ENCODE results near the gene TMEM14A.
"Not testable (repeated sequence)": the region's sequence is repeated elsewhere in the genome, so short reads cannot be mapped to it uniquely, and the experiment has no call there.

The TMEM14A gene

DNA sequence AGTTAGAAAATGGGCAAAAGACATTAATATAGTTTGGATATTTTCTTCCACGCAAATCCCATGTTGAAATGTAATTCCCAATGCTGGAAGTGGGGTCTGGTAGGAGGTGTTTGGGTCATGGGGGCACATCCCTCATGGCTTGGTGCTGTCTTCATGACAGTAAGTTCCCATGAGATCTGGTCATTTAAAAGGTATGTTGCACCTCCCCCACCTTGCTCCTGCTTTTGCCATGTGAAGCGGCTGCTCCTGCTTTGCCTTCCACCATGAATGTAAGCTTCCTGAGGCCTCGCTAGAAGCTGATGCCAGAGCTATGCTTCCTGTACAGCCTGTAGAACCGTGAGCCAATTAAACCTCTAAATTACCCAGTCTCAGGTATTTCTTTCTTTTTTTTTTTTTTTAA, 16.3 kb upstream of the TMEM14A start:
- Histone ChIP-seq H3K27me3 (ENCODE audit: control insufficient read depth, insufficient read depth, low read length) (no peaks in the 10 kb centered on the region), H3K9me3 (ENCODE audit: control insufficient read depth, insufficient read depth, low read length) (peaks cover 2% of the 10 kb centered on the region; the same call in 1 of the 2 replicates), H3K27ac (ENCODE audit: low read length) (no peak overlapping the region), H3K4me3 (ENCODE audit: low read length) (no peak overlapping the region), H3K36me3 (ENCODE audit: control insufficient read depth, insufficient read depth, low read length) (no peaks in the 10 kb centered on the region), H3K4me1 (ENCODE audit: control insufficient read depth, insufficient read depth, low read length) (no peaks in the 10 kb centered on the region)
- WGBS (ENCODE audit: insufficient coverage, insufficient read length), result no CpG with 5 or more reads among the region's 4 CpGs
- DNase-seq (ENCODE audit: low read depth, low spot score), result no peak

GRCh38 chr6:52655941-52656340, 15.0 kb upstream of the TMEM14A start:
- H3K4me1 ChIP-seq (ENCODE audit: control insufficient read depth, insufficient read depth, low read length); H3K27me3 ChIP-seq (ENCODE audit: control insufficient read depth, insufficient read depth, low read length); H3K27ac ChIP-seq (ENCODE audit: low read length); DNase-seq (ENCODE audit: low read depth, low spot score); H3K9me3 ChIP-seq (ENCODE audit: control insufficient read depth, insufficient read depth, low read length); H3K4me3 ChIP-seq (ENCODE audit: low read length); H3K36me3 ChIP-seq (ENCODE audit: control insufficient read depth, insufficient read depth, low read length): not testable (repeated sequence)
- no CpG with 5 or more reads among the region's 33 CpGs for whole genome bisulfite sequencing (ENCODE audit: insufficient coverage, insufficient read length)

DNA sequence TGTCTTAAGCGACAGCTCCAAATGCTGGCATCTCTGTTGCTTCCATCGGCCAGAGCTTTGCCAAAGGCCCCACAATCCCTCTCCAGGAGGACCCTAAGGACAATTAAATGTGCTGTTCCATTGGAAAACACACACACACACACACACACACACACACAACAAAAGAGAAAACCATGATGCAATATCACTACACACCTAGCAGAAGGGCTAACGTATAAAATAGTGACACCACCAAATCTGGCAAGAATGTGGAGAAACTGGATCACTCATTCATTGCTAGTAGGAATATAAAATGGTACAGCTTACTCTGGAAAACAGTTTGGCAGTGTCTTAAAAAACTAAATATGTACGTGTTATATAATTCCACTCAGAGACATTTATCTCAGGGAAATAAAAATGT, 13.0 kb upstream of the TMEM14A start:
- no CpG with 5 or more reads among the region's 4 CpGs for WGBS (ENCODE audit: insufficient coverage, insufficient read length)
- no peaks in the 10 kb centered on the region for H3K36me3 ChIP-seq (ENCODE audit: control insufficient read depth, insufficient read depth, low read length)
- DNase-seq (ENCODE audit: low read depth, low spot score), result no peak
- H3K4me3 ChIP-seq (ENCODE audit: low read length), result no peak overlapping the region
- no peak overlapping the region for H3K27ac ChIP-seq (ENCODE audit: low read length)
- no peaks in the 10 kb centered on the region for H3K27me3 ChIP-seq (ENCODE audit: control insufficient read depth, insufficient read depth, low read length)
- H3K4me1 ChIP-seq (ENCODE audit: control insufficient read depth, insufficient read depth, low read length), result no peaks in the 10 kb centered on the region
- H3K9me3 ChIP-seq (ENCODE audit: control insufficient read depth, insufficient read depth, low read length), result peaks cover 2% of the 10 kb centered on the region; the same call in 1 of the 2 replicates

GRCh38 chr6:52661551-52661950, 9.4 kb upstream of the TMEM14A start:
- Histone ChIP-seq H3K4me3 (ENCODE audit: low read length) (no peak overlapping the region), H3K36me3 (ENCODE audit: control insufficient read depth, insufficient read depth, low read length) (no peaks in the 10 kb centered on the region), H3K27ac (ENCODE audit: low read length) (no peak overlapping the region), H3K4me1 (ENCODE audit: control insufficient read depth, insufficient read depth, low read length) (0 out of 2 replicates have a peak, but pooled peaks cover 2% of the 10 kb centered on the region), H3K27me3 (ENCODE audit: control insufficient read depth, insufficient read depth, low read length) (peaks cover 3% of the 10 kb centered on the region; the same call in 1 of the 2 replicates), H3K9me3 (ENCODE audit: control insufficient read depth, insufficient read depth, low read length) (peaks cover 2% of the 10 kb centered on the region; the same call in 1 of the 2 replicates)
- WGBS (ENCODE audit: insufficient coverage, insufficient read length), result no CpG with 5 or more reads among the region's 3 CpGs
- DNase-seq (ENCODE audit: low read depth, low spot score), result no peak

GRCh38 chr6:52662031-52662430, 8.9 kb upstream of the TMEM14A start:
- Histone ChIP-seq H3K9me3 (ENCODE audit: control insufficient read depth, insufficient read depth, low read length) (peaks cover 2% of the 10 kb centered on the region; the same call in 1 of the 2 replicates), H3K4me3 (ENCODE audit: low read length) (no peak overlapping the region), H3K36me3 (ENCODE audit: control insufficient read depth, insufficient read depth, low read length) (no peaks in the 10 kb centered on the region), H3K4me1 (ENCODE audit: control insufficient read depth, insufficient read depth, low read length) (0 out of 2 replicates have a peak, but pooled peaks cover 2% of the 10 kb centered on the region), H3K27me3 (ENCODE audit: control insufficient read depth, insufficient read depth, low read length) (peaks cover 3% of the 10 kb centered on the region; the same call in 1 of the 2 replicates), H3K27ac (ENCODE audit: low read length) (no peak overlapping the region)
- WGBS (ENCODE audit: insufficient coverage, insufficient read length), result no CpG with 5 or more reads among the region's 2 CpGs
- DNase-seq (ENCODE audit: low read depth, low spot score), result no peak

GRCh38 chr6:52663120-52663935, 7.6 kb upstream of the TMEM14A start:
- H3K27me3 ChIP-seq (ENCODE audit: control insufficient read depth, insufficient read depth, low read length), result peaks cover 3% of the 10 kb centered on the region; the same call in 1 of the 2 replicates
- no peak overlapping the region; the same call in 1 of the 2 replicates for H3K4me3 ChIP-seq (ENCODE audit: low read length)
- H3K36me3 ChIP-seq (ENCODE audit: control insufficient read depth, insufficient read depth, low read length), result no peaks in the 10 kb centered on the region
- no CpG with 5 or more reads among the region's 12 CpGs for WGBS (ENCODE audit: insufficient coverage, insufficient read length)
- peak; percentile 67 for DNase-seq (ENCODE audit: low read depth, low spot score)
- H3K27ac ChIP-seq (ENCODE audit: low read length), result no peak overlapping the region
- no peaks in the 10 kb centered on the region for H3K9me3 ChIP-seq (ENCODE audit: control insufficient read depth, insufficient read depth, low read length)
- H3K4me1 ChIP-seq (ENCODE audit: control insufficient read depth, insufficient read depth, low read length), result 0 out of 2 replicates have a peak, but pooled peaks cover 2% of the 10 kb centered on the region

- no peaks in the 10 kb centered on the region for H3K36me3 ChIP-seq (ENCODE audit: control insufficient read depth, insufficient read depth, low read length)
- H3K27me3 ChIP-seq (ENCODE audit: control insufficient read depth, insufficient read depth, low read length), result peaks cover 3% of the 10 kb centered on the region; the same call in 1 of the 2 replicates
- H3K9me3 ChIP-seq (ENCODE audit: control insufficient read depth, insufficient read depth, low read length), result no peaks in the 10 kb centered on the region
- no peak for DNase-seq (ENCODE audit: low read depth, low spot score)
- WGBS (ENCODE audit: insufficient coverage, insufficient read length), result no CpG with 5 or more reads among the region's 11 CpGs
- H3K4me3 ChIP-seq (ENCODE audit: low read length), result peak overlapping the region; percentile 52; the same call in 1 of the 2 replicates
- 0 out of 2 replicates have a peak, but pooled peaks cover 2% of the 10 kb centered on the region for H3K4me1 ChIP-seq (ENCODE audit: control insufficient read depth, insufficient read depth, low read length)
- no peak overlapping the region for H3K27ac ChIP-seq (ENCODE audit: low read length)
Observed at GRCh38 chr6:52663936-52664185, 7.1 kb upstream of the TMEM14A start.

DNA sequence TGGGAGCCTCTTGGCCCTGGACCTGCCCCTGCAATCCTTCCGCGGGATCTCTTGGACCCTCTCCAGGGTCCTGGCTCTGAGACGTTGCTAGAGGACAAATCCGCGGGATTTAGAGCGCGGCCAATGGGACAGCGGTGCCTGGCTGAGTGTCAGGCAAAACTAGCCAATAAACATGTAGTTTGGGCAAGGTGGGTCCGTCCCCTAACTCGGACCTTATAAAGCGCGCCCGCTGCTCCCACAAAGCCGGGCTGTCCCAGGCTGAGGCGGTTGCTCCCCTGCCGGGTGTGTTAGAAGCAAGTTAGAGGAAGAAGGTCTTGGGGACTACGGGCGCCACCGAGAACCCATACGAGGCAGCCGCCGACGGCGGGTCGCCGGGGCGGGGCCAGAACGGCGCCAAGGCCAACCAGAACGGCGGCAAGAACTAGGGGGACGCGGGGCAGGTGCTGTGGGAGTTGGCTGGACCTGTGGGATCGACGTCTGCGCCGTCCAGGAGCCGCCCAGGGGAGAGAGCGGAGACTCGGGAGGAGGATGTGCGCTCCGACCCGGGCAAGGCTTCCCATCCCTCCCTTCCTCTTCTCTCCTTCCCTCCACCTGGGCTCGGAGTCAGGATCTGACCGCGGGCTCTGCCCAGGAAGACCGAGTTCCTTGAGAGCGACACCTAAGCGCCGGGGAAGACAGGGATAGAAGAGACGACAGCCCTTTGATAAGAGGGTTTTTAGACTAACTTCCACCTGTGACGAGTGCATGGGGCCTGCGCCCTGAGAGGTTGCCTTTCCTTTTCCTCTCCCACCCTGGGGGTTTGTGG, 6.5 kb upstream of the TMEM14A start:
- no peaks in the 10 kb centered on the region for H3K9me3 ChIP-seq (ENCODE audit: control insufficient read depth, insufficient read depth, low read length)
- peak; percentile 93 for DNase-seq (ENCODE audit: low read depth, low spot score)
- 0 out of 2 replicates have a peak, but pooled peaks cover 2% of the 10 kb centered on the region for H3K4me1 ChIP-seq (ENCODE audit: control insufficient read depth, insufficient read depth, low read length)
- WGBS (ENCODE audit: insufficient coverage, insufficient read length), result no CpG with 5 or more reads among the region's 53 CpGs
- H3K4me3 ChIP-seq (ENCODE audit: low read length), result peak overlapping the region; percentile 52; the same call in 1 of the 2 replicates
- H3K27me3 ChIP-seq (ENCODE audit: control insufficient read depth, insufficient read depth, low read length), result peaks cover 3% of the 10 kb centered on the region; the same call in 1 of the 2 replicates
- H3K27ac ChIP-seq (ENCODE audit: low read length), result no peak overlapping the region
- H3K36me3 ChIP-seq (ENCODE audit: control insufficient read depth, insufficient read depth, low read length), result no peaks in the 10 kb centered on the region

DNA sequence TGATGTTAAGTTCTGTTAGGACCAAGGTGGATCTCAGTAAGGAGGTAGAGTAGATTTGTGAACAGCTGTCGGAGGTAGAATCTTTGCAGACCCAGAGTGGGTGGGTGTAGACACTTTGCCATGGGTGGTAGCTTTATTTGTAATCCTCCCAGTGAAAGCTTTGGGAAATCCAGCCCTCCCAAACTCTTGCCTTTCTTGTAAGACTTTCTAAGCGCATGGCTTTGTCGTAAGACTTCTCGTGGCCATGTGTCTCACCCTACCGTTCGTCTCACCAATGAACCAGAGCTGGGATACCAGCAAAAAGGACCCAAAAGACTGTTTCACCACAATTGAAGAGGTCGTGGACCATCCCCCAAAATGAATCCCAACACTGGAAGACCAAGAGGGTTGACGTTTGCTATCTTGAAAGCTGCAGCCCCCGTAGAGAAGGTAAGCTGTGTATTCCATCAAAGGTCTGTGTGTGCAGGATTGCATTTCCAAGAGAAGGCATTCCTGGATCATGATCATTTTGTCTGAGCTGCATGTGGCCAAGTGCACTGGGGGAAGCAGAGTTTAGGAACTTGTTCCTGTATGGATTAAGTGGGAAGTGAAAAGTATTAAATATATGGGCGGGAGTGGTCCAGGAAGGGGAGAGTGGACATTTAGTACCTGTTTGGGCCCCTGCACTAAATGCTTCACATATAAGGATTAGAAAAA, 5.8 kb upstream of the TMEM14A start:
- 0 out of 2 replicates have a peak, but pooled peaks cover 2% of the 10 kb centered on the region for H3K4me1 ChIP-seq (ENCODE audit: control insufficient read depth, insufficient read depth, low read length)
- peak overlapping the region; percentile 52; the same call in 1 of the 2 replicates for H3K4me3 ChIP-seq (ENCODE audit: low read length)
- H3K27ac ChIP-seq (ENCODE audit: low read length), result no peak overlapping the region
- 100% methylated on average over 1 of the region's 10 CpGs for whole genome bisulfite sequencing (ENCODE audit: insufficient coverage, insufficient read length)
- H3K27me3 ChIP-seq (ENCODE audit: control insufficient read depth, insufficient read depth, low read length), result peaks cover 3% of the 10 kb centered on the region; the same call in 1 of the 2 replicates
- no peaks in the 10 kb centered on the region for H3K36me3 ChIP-seq (ENCODE audit: control insufficient read depth, insufficient read depth, low read length)
- no peaks in the 10 kb centered on the region for H3K9me3 ChIP-seq (ENCODE audit: control insufficient read depth, insufficient read depth, low read length)
- DNase-seq (ENCODE audit: low read depth, low spot score), result no peak

GRCh38 chr6:52666071-52666470, 4.8 kb upstream of the TMEM14A start:
- Histone ChIP-seq H3K36me3 (ENCODE audit: control insufficient read depth, insufficient read depth, low read length) (no peaks in the 10 kb centered on the region), H3K4me3 (ENCODE audit: low read length) (no peak overlapping the region), H3K27ac (ENCODE audit: low read length) (no peak overlapping the region), H3K4me1 (ENCODE audit: control insufficient read depth, insufficient read depth, low read length) (0 out of 2 replicates have a peak, but pooled peaks cover 2% of the 10 kb centered on the region), H3K27me3 (ENCODE audit: control insufficient read depth, insufficient read depth, low read length) (peaks cover 3% of the 10 kb centered on the region; the same call in 1 of the 2 replicates), H3K9me3 (ENCODE audit: control insufficient read depth, insufficient read depth, low read length) (no peaks in the 10 kb centered on the region)
- no peak for DNase-seq (ENCODE audit: low read depth, low spot score)
- WGBS (ENCODE audit: insufficient coverage, insufficient read length), result no CpG with 5 or more reads among the region's 2 CpGs
